Heart left ventricle (tissue), 13 donors: ENCODE results near the gene MALL.

Source experiments
- CTCF ChIP-seq, 12 donors: fragments of 200-600 bp; sonication (generic) in 4 of 12; IDR thresholded peaks; one replicate each; pipeline versions ENCODE4 v1.5.0 to v1.8.0; 2018 to 2022; ENCODE audit warnings: antibody characterized with exemption in 12 of 12, mild to moderate bottlenecking in 5 of 12
- POLR2A ChIP-seq, 2 donors: fragments of 450-650 bp; IDR thresholded peaks; one replicate each; pipeline ENCODE4 v1.6.1; 2017; ENCODE audit warnings: antibody characterized with exemption in 2 of 2, mild to moderate bottlenecking in 2 of 2, moderate library complexity in 2 of 2
- donor health status: ischemic (EF 13 %, LVEDD 7.1; RV severe dilation, severe dysfunction).
- donor health status: DM: no; HTN: yes; CAD: no.
- donor health status: DM: no; HTN: no; CAD: no.
- donor health status: ischemic (EF 25% LVEDD 6.9; RV normal size, moderate dysfunction).
- donor health status: ischemic (EF 25% LVEDD 5.7; RV mildly dilated, moderate dysfunction).
- donor health status: ischemic (EF 35%, LVEDD 5.7; RV mildly dilated, moderate dysfunction).
- donor health status: nonischemic (EF 11% LVEDD 7.7; RV severe dilation, severe dysfunction).
- donor health status: DM: yes; HTN: yes; CAD: no.
- donor health status: PGD.
- donor health status: ischemic (EF 29% LVEDD 5.4; RV normal size, mild dysfunction).
- donor health status: nonischemic (EF 23%, LVEDD 6.1; RV moderate dilation, normal function).

GRCh38 chr2:110099471-110100225, 16.0 kb downstream of the MALL start:
- TF ChIP-seq CTCF (IDR thresholded peaks at IDR 0.05) (no peak), POLR2A (IDR thresholded peaks at IDR 0.05) (no peak)
